H9 (cell line): ENCODE data around the gene SLC22A6. TPM values are rescaled to one million over a fixed set of nuclear protein-coding genes. Genes with fewer than 3 reads are reported as not detected.

ENCODE experiments used
- DNase-seq: peaks from one replicate; pipeline ENCODE4 v3.0.0-alpha.2; 2017
- H2AFZ ChIP-seq: one replicate; pipeline ENCODE4 v1.6.1; 2013; ENCODE audit warnings: mild to moderate bottlenecking, low read length, control low read depth, moderate library complexity
- H2AK5ac ChIP-seq: 2 replicates; pipeline ENCODE4 v1.6.1; 2013; ENCODE audit warnings: low read length, control low read depth, mixed read lengths; ENCODE audit not compliant: insufficient read length
- H2BK120ac ChIP-seq: one replicate; pipeline ENCODE4 v1.6.1; 2013; ENCODE audit warnings: low read depth, mild to moderate bottlenecking, low read length, control low read depth, inconsistent platforms; ENCODE audit not compliant: poor library complexity, severe bottlenecking
- H2BK12ac ChIP-seq: 2 replicates; pipeline ENCODE4 v1.6.1; 2013; ENCODE audit warnings: low read length, control low read depth, mixed read lengths, low read depth; ENCODE audit not compliant: insufficient read length
- H2BK15ac ChIP-seq: 2 replicates; pipeline ENCODE4 v1.6.1; 2013; ENCODE audit warnings: low read depth, low read length, control low read depth
- H2BK20ac ChIP-seq: one replicate; pipeline ENCODE4 v1.6.1; 2013; ENCODE audit warnings: low read depth, mild to moderate bottlenecking, low read length, control low read depth, inconsistent platforms; ENCODE audit not compliant: poor library complexity, severe bottlenecking
- H2BK5ac ChIP-seq: 2 replicates; pipeline ENCODE4 v1.6.1; 2013; ENCODE audit warnings: low read length, control low read depth, mixed read lengths; ENCODE audit not compliant: insufficient read length
- H3K14ac ChIP-seq: 2 replicates; pipeline ENCODE4 v1.6.1; 2013; ENCODE audit warnings: low read length, control low read depth; ENCODE audit not compliant: insufficient read depth
- H3K18ac ChIP-seq: 2 replicates; pipeline ENCODE4 v1.6.1; 2013; ENCODE audit warnings: low read depth, mild to moderate bottlenecking, mixed read lengths, low read length, control low read depth; ENCODE audit not compliant: insufficient read length
- H3K23ac ChIP-seq: 2 replicates; pipeline ENCODE4 v1.6.1; 2013; ENCODE audit warnings: low read length, control low read depth, mixed read lengths, low read depth; ENCODE audit not compliant: insufficient read length
- H3K23me2 ChIP-seq: 2 replicates; pipeline ENCODE4 v1.6.1; 2013; ENCODE audit warnings: low read depth, mild to moderate bottlenecking, mixed read lengths, low read length, control low read depth; ENCODE audit not compliant: insufficient read length, poor library complexity, severe bottlenecking
- H3K27ac ChIP-seq: 2 replicates; pipeline ENCODE4 v1.5.1; 2013; ENCODE audit warnings: low read length, control low read depth, mixed read lengths, low read depth; ENCODE audit not compliant: insufficient read length
- H3K27me3 ChIP-seq: 2 replicates; pipeline ENCODE4 v1.6.1; 2013; ENCODE audit warnings: low read length, control low read depth, inconsistent platforms; ENCODE audit not compliant: insufficient read depth
- H3K4ac ChIP-seq: 2 replicates; pipeline ENCODE4 v1.6.1; 2013; ENCODE audit warnings: low read depth, mild to moderate bottlenecking, control low read depth, inconsistent platforms, low read length, moderate library complexity
- H3K4me1 ChIP-seq: 2 replicates; pipeline ENCODE4 v1.6.1; 2013; ENCODE audit warnings: low read length, control low read depth, inconsistent platforms; ENCODE audit not compliant: insufficient read depth
- H3K4me2 ChIP-seq: 2 replicates; pipeline ENCODE4 v1.6.1; 2013; ENCODE audit warnings: low read length, control low read depth, mixed read lengths; ENCODE audit not compliant: insufficient read length, insufficient read depth
- H3K56ac ChIP-seq: 2 replicates; pipeline ENCODE4 v1.6.1; 2013; ENCODE audit warnings: low read depth, mild to moderate bottlenecking, mixed read lengths, low read length, control low read depth; ENCODE audit not compliant: insufficient read length
- H3K79me1 ChIP-seq: 2 replicates; pipeline ENCODE4 v1.6.1; 2013; ENCODE audit warnings: low read depth, mild to moderate bottlenecking, moderate library complexity, low read length, control low read depth, inconsistent platforms; ENCODE audit not compliant: insufficient read depth, poor library complexity, severe bottlenecking
- H3K79me2 ChIP-seq: 2 replicates; pipeline ENCODE4 v1.6.1; 2013; ENCODE audit warnings: low read length, control low read depth, inconsistent platforms; ENCODE audit not compliant: insufficient read depth
- H3K9ac ChIP-seq: 2 replicates; pipeline ENCODE4 v1.6.1; 2013; ENCODE audit warnings: low read length, control low read depth, mixed read lengths; ENCODE audit not compliant: insufficient read length; ENCODE audit errors: extremely low read depth
- H3K9me3 ChIP-seq: one replicate; pipeline ENCODE4 v1.6.1; 2013; ENCODE audit warnings: low read depth, low read length, inconsistent platforms; ENCODE audit not compliant: control insufficient read depth
- H3T11ph ChIP-seq: one replicate; pipeline ENCODE4 v1.6.1; 2013; ENCODE audit warnings: mild to moderate bottlenecking, low read length, control low read depth, inconsistent platforms
- H4K20me1 ChIP-seq: one replicate; pipeline ENCODE4 v1.6.1; 2013; ENCODE audit not compliant: control insufficient read depth, insufficient read length, insufficient read depth
- H4K5ac ChIP-seq: 2 replicates; pipeline ENCODE4 v1.6.1; 2013; ENCODE audit warnings: low read depth, mild to moderate bottlenecking, mixed read lengths, low read length, control low read depth; ENCODE audit not compliant: insufficient read length
- H4K8ac ChIP-seq: replicated peaks from 2 replicates; pipeline ENCODE4 v1.6.1; 2013; ENCODE audit warnings: low read length, control low read depth, mixed read lengths, low read depth; ENCODE audit not compliant: insufficient read length
- H4K91ac ChIP-seq: 2 replicates; pipeline ENCODE4 v1.6.1; 2013; ENCODE audit warnings: low read depth, mild to moderate bottlenecking, moderate library complexity, mixed read lengths, low read length, control low read depth; ENCODE audit not compliant: insufficient read length
- H3K27ac Mint-ChIP-seq, 3 experiments: 2 replicates in 2 of 3; 3 replicates in 1 of 3; pipeline ENCODE4 v1.8.0; 2020 to 2021; ENCODE audit warnings: mixed read lengths in 3 of 3, mild to moderate bottlenecking in 1 of 3, moderate library complexity in 1 of 3
- H3K27me3 Mint-ChIP-seq: 2 replicates; pipeline ENCODE4 v1.8.0; 2021; ENCODE audit warnings: low read depth, mild to moderate bottlenecking, moderate library complexity, mixed read lengths
- H3K36me3 Mint-ChIP-seq, 3 experiments: 2 replicates in 2 of 3; 3 replicates in 1 of 3; pipeline ENCODE4 v1.8.0; 2020 to 2021; ENCODE audit warnings: low read depth in 3 of 3, mixed read lengths in 3 of 3; ENCODE audit not compliant: insufficient read depth in 1 of 3
- H3K4me1 Mint-ChIP-seq, 2 experiments: 2 replicates each; pipeline ENCODE4 v1.8.0; 2020; ENCODE audit warnings: mixed read lengths in 2 of 2
- H3K4me3 Mint-ChIP-seq, 2 experiments: 2 replicates in 1 of 2; 3 replicates in 1 of 2; pipeline ENCODE4 v1.8.0; 2020 to 2021; ENCODE audit warnings: mild to moderate bottlenecking in 2 of 2, mixed read lengths in 2 of 2, moderate library complexity in 1 of 2
- H3K9me3 Mint-ChIP-seq, 2 experiments: 2 replicates in 1 of 2; 3 replicates in 1 of 2; pipeline ENCODE4 v1.8.0; 2020; ENCODE audit warnings: mild to moderate bottlenecking in 2 of 2, mixed read lengths in 2 of 2, moderate library complexity in 1 of 2
- CTCF ChIP-seq: fragments of 200-600 bp; sonication (generic); conservative IDR thresholded peaks from 3 replicates; pipeline ENCODE4 v1.8.0; 2021; ENCODE audit warnings: antibody characterized with exemption, mild to moderate bottlenecking
- WGBS: extraction: QIAGEN DNeasy Blood & Tissue Kit; methylation state at CpG from one replicate; pipeline ENCODE4 v1.1.7; 2013; ENCODE audit warnings: missing lambda C conversion rate, low lambda C conversion rate, mixed read lengths; ENCODE audit not compliant: insufficient read length; ENCODE audit errors: extremely low coverage; 5-methylcytosine and 5-hydroxymethylcytosine counted together
- total RNA-seq: library from RNA; stranded (reverse); gene quantifications from 2 replicates; pipeline ENCODE4 v1.2.1, GENCODE V29; 2021

The SLC22A6 gene
- total RNA-seq, 1 experiment from 2014 or later = not detected

- Histone ChIP-seq H3K79me2 (no peaks in the 10 kb centered on the region), H3K27ac (no peak overlapping the region), H3K18ac (no peak overlapping the region), H4K91ac (no peak overlapping the region), H3K56ac (no peak overlapping the region), H3K23ac (no peak overlapping the region), H4K8ac (no peak overlapping the region), H2BK20ac (no peak overlapping the region), H2BK12ac (no peak overlapping the region), H3K27me3 (no peaks in the 10 kb centered on the region), H3K14ac (no peak overlapping the region), H3K9ac (no peak overlapping the region), H2AK5ac (no peak overlapping the region), H3K4ac (no peak overlapping the region), H3K9me3 (no peaks in the 10 kb centered on the region), H2BK5ac (no peak overlapping the region), H2AFZ (no peak overlapping the region), H3K4me1 (no peaks in the 10 kb centered on the region), H2BK120ac (no peak overlapping the region), H4K20me1 (no peaks in the 10 kb centered on the region), H3K23me2 (no peaks in the 10 kb centered on the region), H4K5ac (no peak overlapping the region), H3K79me1 (no peaks in the 10 kb centered on the region), H3T11ph (no peak overlapping the region), H2BK15ac (no peak overlapping the region), H3K4me2 (no peak overlapping the region)
- H3K27me3 Mint-ChIP-seq = peaks cover 18% of the 10 kb centered on the region
- H3K4me3 Mint-ChIP-seq = no peak overlapping the region
- no peak for DNase-seq
- TF ChIP-seq CTCF = no peak
- peaks cover 4 to 5% of the 10 kb centered on the region in 2 experiments for H3K4me1 Mint-ChIP-seq
- no CpG with 5 or more reads among the region's 5 CpGs for WGBS
- no peak overlapping the region for H3K27ac Mint-ChIP-seq
- no peaks in the 10 kb centered on the region; a peak in 1 of 5 replicates for H3K9me3 Mint-ChIP-seq
- H3K36me3 Mint-ChIP-seq = no peaks in the 10 kb centered on the region
Observed at GRCh38 chr11:62976109-62976508, 8.7 kb downstream of the SLC22A6 start.
